ENCODE measurements around the gene UBQLN1.
"Not testable (repeated sequence)": the region's sequence is repeated elsewhere in the genome, so short reads cannot be mapped to it uniquely, and the experiment has no call there.

UBQLN1 gene

GRCh38 chr9:83706676-83707517, 861 bp downstream of the UBQLN1 start:
- Mint-ChIP-seq H3K27me3 (no peaks in the 10 kb centered on the region), H3K36me3 (ENCODE audit: low read depth) (peaks cover 29% of the 10 kb centered on the region), H3K4me1 (ENCODE audit: low read depth) (peaks cover 59% of the 10 kb centered on the region), H3K4me3 (peak overlapping the region; percentile 92), H3K27ac (peak overlapping the region; percentile 98), H3K9me3 (no peaks in the 10 kb centered on the region)

GRCh38 chr9:83705219-83705651, 2.5 kb downstream of the UBQLN1 start:
- peaks cover 75% of the 10 kb centered on the region for H3K4me1 Mint-ChIP-seq (ENCODE audit: low read depth)
- H3K27ac Mint-ChIP-seq, result peak overlapping the region; percentile 98
- peaks cover 38% of the 10 kb centered on the region for H3K36me3 Mint-ChIP-seq (ENCODE audit: low read depth)
- peak overlapping the region; percentile 92 for H3K4me3 Mint-ChIP-seq
- H3K27me3 Mint-ChIP-seq, H3K9me3 Mint-ChIP-seq: not testable (repeated sequence)

DNA sequence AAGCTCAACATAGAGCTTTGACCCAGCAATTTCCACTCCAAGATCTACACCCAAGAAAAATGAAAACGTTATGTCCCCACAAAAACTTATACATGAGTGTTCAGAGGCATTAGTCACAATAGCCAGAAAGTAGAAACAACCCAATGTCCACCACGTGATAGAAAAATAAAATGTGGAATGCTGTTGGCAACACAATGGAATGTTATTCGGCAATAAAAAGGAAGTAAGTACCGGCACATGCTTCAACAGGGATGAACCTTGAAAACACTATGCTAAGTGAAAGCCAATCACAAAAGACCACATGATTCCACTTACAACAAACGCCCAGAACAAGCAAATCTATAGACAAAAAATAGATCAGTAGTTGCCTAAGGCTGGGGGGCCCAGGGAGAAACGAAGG, 6.0 kb downstream of the UBQLN1 start:
- peak overlapping the region; percentile 66 for H3K27ac Mint-ChIP-seq
- H3K9me3 Mint-ChIP-seq, result no peaks in the 10 kb centered on the region
- H3K36me3 Mint-ChIP-seq (ENCODE audit: low read depth), result peaks cover 45% of the 10 kb centered on the region
- no peaks in the 10 kb centered on the region for H3K27me3 Mint-ChIP-seq
- peaks cover 91% of the 10 kb centered on the region for H3K4me1 Mint-ChIP-seq (ENCODE audit: low read depth)
- peak overlapping the region; percentile 49 for H3K4me3 Mint-ChIP-seq

DNA sequence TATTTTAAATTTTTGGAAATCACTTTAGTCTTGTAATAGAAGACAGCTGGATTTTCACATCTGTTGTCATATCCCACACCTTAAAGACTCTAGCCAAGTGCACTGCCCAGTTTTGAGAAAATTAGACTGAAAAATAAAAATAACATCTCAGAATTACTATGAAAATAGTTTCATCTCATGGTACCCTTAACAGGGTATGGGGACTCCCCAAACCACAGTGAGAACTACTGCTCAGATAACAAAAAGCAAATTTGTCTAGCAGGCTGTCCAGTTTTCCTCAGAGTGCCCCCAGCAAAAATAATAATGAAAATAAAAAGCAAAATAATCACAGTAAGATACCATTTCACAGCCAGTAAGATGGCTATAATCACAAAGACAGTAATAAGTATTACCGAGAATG, 6.5 kb downstream of the UBQLN1 start:
- no peaks in the 10 kb centered on the region for H3K9me3 Mint-ChIP-seq
- peaks cover 40% of the 10 kb centered on the region for H3K36me3 Mint-ChIP-seq (ENCODE audit: low read depth)
- peak overlapping the region; percentile 49 for H3K4me3 Mint-ChIP-seq
- peak overlapping the region; percentile 66 for H3K27ac Mint-ChIP-seq
- H3K4me1 Mint-ChIP-seq (ENCODE audit: low read depth), result peaks cover 90% of the 10 kb centered on the region
- no peaks in the 10 kb centered on the region for H3K27me3 Mint-ChIP-seq

- Mint-ChIP-seq H3K27me3 (no peaks in the 10 kb centered on the region), H3K36me3 (ENCODE audit: low read depth) (peaks cover 29% of the 10 kb centered on the region), H3K4me1 (ENCODE audit: low read depth) (peaks cover 85% of the 10 kb centered on the region), H3K9me3 (no peaks in the 10 kb centered on the region), H3K27ac (peak overlapping the region; percentile 59), H3K4me3 (no peak overlapping the region)
These were observed 8.1 kb downstream of the UBQLN1 start for GRCh38 chr9:83699615-83700014.

DNA sequence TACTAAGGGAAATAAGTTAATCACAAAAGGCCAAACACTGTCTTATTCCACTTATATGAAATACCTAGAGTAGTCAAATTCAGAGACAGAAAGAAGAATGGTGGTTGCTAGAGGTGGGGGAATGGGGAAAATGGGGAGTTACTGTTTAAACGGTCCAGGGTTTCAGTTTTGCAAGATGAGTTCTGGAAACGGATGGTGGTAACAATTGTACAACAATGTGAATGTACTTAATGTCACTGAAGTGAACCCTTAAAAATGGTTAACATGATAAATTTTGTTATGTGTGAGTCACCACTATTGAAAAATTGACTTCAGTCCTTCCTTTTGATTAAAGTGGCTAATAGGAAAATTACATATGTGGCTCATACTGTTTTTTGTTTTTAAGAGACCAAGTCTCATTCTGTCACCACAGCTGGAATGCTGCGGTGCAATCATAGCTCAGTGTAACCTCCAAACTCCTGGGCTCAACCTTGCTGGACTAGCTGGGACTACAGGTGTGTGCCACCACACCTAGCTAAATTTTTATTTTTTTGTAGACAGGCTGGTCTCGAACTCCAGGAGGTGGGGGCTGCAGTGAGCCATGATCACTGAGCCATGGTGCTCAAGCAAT, 8.7 kb downstream of the UBQLN1 start:
- no peaks in the 10 kb centered on the region for H3K27me3 Mint-ChIP-seq
- peaks cover 85% of the 10 kb centered on the region for H3K4me1 Mint-ChIP-seq (ENCODE audit: low read depth)
- H3K4me3 Mint-ChIP-seq, result no peak overlapping the region
- no peaks in the 10 kb centered on the region for H3K9me3 Mint-ChIP-seq
- peak overlapping the region; percentile 59 for H3K27ac Mint-ChIP-seq
- peaks cover 34% of the 10 kb centered on the region for H3K36me3 Mint-ChIP-seq (ENCODE audit: low read depth)

DNA sequence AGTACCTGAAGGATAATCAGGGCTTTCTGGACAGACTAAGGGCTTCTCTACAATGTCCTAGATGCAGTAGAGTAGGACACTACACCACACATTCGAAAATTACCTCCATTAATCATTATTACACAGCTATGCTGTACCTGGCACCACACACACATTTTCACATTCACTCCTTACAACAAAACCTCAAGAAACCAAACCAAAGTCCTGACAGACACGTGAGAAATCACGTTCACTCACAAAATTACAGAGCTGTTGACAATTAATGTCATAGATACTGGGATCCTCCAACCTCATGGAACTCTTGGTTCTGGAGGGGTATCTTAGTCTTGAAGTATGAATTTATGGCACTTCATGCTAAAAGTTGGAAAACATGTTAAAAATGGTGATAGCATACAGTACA, 16.3 kb downstream of the UBQLN1 start:
- no peak overlapping the region for H3K4me3 Mint-ChIP-seq
- H3K9me3 Mint-ChIP-seq, result no peaks in the 10 kb centered on the region
- no peaks in the 10 kb centered on the region for H3K27me3 Mint-ChIP-seq
- peak overlapping the region; percentile 1 for H3K27ac Mint-ChIP-seq
- peaks cover 86% of the 10 kb centered on the region for H3K4me1 Mint-ChIP-seq (ENCODE audit: low read depth)
- H3K36me3 Mint-ChIP-seq (ENCODE audit: low read depth), result peaks cover 17% of the 10 kb centered on the region

- Mint-ChIP-seq H3K9me3 (no peaks in the 10 kb centered on the region), H3K27me3 (no peaks in the 10 kb centered on the region), H3K27ac (peak overlapping the region; percentile 87), H3K4me3 (peak overlapping the region; percentile 35), H3K36me3 (ENCODE audit: low read depth) (peaks cover 11% of the 10 kb centered on the region), H3K4me1 (ENCODE audit: low read depth) (peaks cover 78% of the 10 kb centered on the region)
These were observed 18.8 kb downstream of the UBQLN1 start for GRCh38 chr9:83688921-83689320.

- Mint-ChIP-seq H3K27me3 (no peaks in the 10 kb centered on the region), H3K27ac (peak overlapping the region; percentile 9), H3K36me3 (ENCODE audit: low read depth) (peaks cover 58% of the 10 kb centered on the region), H3K4me1 (ENCODE audit: low read depth) (peaks cover 35% of the 10 kb centered on the region), H3K9me3 (no peaks in the 10 kb centered on the region), H3K4me3 (no peak overlapping the region)
These were observed 26.3 kb downstream of the UBQLN1 start for GRCh38 chr9:83681490-83681889.

DNA sequence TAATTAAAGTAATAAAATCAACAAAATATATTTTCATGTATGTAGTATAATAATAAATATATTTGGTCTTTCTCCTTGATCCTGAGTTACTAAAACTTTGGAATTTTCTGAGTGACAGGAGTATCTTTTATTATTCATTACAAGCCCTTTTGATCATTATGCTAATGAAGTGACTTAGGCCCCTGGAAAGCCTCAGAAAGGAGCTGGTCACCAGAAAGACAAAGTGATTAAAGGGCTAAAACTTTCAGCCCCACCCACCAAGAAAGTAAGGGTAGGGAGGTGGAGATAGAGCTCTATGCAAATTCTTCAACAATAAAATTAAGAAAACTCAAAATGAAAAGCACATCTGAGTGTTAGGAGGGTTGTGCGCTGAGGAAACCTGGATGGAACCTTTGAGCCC, 27.5 kb downstream of the UBQLN1 start:
- Mint-ChIP-seq H3K4me1 (ENCODE audit: low read depth) (peaks cover 32% of the 10 kb centered on the region), H3K27me3 (no peaks in the 10 kb centered on the region), H3K27ac (no peak overlapping the region), H3K9me3 (no peaks in the 10 kb centered on the region), H3K4me3 (no peak overlapping the region), H3K36me3 (ENCODE audit: low read depth) (peaks cover 67% of the 10 kb centered on the region)

- Mint-ChIP-seq H3K4me3 (no peak overlapping the region), H3K27ac (no peak overlapping the region), H3K4me1 (ENCODE audit: low read depth) (peaks cover 31% of the 10 kb centered on the region), H3K9me3 (no peaks in the 10 kb centered on the region), H3K36me3 (ENCODE audit: low read depth) (peaks cover 81% of the 10 kb centered on the region), H3K27me3 (no peaks in the 10 kb centered on the region)
These were observed 30.2 kb downstream of the UBQLN1 start for GRCh38 chr9:83677596-83677995.

GRCh38 chr9:83675466-83675865, 32.3 kb downstream of the UBQLN1 start:
- Mint-ChIP-seq H3K27ac (peak overlapping the region; percentile 37), H3K9me3 (no peaks in the 10 kb centered on the region), H3K4me1 (ENCODE audit: low read depth) (peaks cover 18% of the 10 kb centered on the region)

GRCh38 chr9:83671451-83671850, 36.3 kb downstream of the UBQLN1 start:
- Mint-ChIP-seq H3K27ac (no peak overlapping the region), H3K36me3 (ENCODE audit: low read depth) (peaks cover 76% of the 10 kb centered on the region)

More at GRCh38 chr9:83675466-83675865, 32.3 kb downstream of the UBQLN1 start:
- Mint-ChIP-seq H3K27me3 (no peaks in the 10 kb centered on the region), H3K4me3 (no peak overlapping the region), H3K36me3 (ENCODE audit: low read depth) (peaks cover 83% of the 10 kb centered on the region)

DNA sequence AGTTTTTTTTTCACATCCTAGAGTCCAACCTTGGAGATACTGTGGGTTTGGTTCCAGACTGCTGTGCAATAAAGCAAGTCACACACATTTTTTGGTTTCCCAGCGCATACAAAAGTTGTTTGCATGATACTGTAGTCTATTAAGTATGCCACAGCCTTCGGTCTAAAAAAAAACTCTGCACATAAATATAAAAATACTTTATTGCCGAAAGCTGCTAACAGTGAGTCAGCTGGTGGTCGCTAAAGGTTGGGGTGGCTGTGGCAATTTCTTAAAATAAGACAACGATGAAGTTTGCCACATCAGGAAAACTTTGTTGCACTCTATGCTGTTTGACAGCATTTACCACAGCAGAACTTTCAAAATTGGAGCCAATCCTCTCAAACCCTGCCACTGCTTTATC, 37.4 kb downstream of the UBQLN1 start:
- Mint-ChIP-seq H3K27ac (no peak overlapping the region), H3K9me3 (no peaks in the 10 kb centered on the region), H3K4me3 (no peak overlapping the region), H3K36me3 (ENCODE audit: low read depth) (peaks cover 80% of the 10 kb centered on the region), H3K27me3 (no peaks in the 10 kb centered on the region), H3K4me1 (ENCODE audit: low read depth) (peaks cover 23% of the 10 kb centered on the region)

More at GRCh38 chr9:83671451-83671850, 36.3 kb downstream of the UBQLN1 start:
- Mint-ChIP-seq H3K27me3 (no peaks in the 10 kb centered on the region), H3K4me3 (no peak overlapping the region), H3K4me1 (ENCODE audit: low read depth) (peaks cover 15% of the 10 kb centered on the region), H3K9me3 (no peaks in the 10 kb centered on the region)

GRCh38 chr9:83669067-83669466, 38.7 kb downstream of the UBQLN1 start:
- H3K4me1 Mint-ChIP-seq (ENCODE audit: low read depth), result peaks cover 19% of the 10 kb centered on the region
- H3K4me3 Mint-ChIP-seq, result no peak overlapping the region
- peaks cover 72% of the 10 kb centered on the region for H3K36me3 Mint-ChIP-seq (ENCODE audit: low read depth)
- H3K9me3 Mint-ChIP-seq, result no peaks in the 10 kb centered on the region
- H3K27me3 Mint-ChIP-seq, result no peaks in the 10 kb centered on the region
- H3K27ac Mint-ChIP-seq, result no peak overlapping the region
